ENCODE results near the gene NUB1. TPM values are rescaled to one million over a fixed set of nuclear protein-coding genes. Genes with fewer than 3 reads are reported as not detected.
A peak's percentile ranks its signal among the peaks of the same experiment; 100 is the strongest.

The NUB1 gene
- total RNA-seq, 2 donors from 2014 or later = 79.0 to 84.1 TPM

DNA sequence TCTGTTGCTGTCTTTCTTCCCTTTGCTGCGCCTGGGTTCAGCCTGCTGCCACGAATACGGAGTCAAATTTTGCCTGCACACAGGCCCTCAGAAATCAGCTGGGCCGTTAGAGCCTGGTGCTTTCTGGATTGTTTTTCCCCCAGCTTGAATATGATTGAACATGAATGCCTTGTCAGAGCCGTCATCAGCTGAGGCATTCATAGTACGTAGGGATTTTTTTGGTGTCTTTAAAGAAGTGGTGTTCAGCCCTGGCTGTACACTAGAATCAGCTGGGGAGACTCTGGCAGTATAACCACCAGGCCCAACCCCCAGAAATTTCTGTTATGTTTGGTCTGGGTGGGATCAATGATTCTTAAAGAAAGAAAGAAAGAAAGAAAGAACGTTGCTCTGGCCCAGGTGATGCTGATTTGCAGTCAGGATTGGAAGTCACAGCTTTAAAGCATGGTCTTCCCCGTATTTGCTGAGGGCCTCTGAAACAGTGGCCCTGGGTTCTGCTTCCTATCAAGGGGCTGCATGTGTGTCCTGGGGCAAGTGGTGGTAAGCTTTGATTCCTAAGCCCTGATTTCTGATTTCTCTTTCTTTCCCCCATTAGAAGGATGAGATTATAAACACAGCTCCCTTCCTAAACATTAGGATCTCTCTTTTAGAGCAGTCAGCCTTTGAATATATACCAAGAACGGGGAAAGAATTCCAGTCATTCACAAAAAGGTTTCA is 24.7 kb downstream of the NUB1 start:
- DNase-seq = no peak
- ATAC-seq (replicated peaks in 1 of 2) = no peak
- Mint-ChIP-seq H3K36me3 (ENCODE audit: insufficient read depth in 2 of 2) (peaks cover 5 to 11% of the 10 kb centered on the region in 2 donors), H3K9me3 (no peaks in the 10 kb centered on the region), H3K27ac (no peak overlapping the region), H3K27me3 (ENCODE audit: low read depth) (no peaks in the 10 kb centered on the region), H3K4me1 (ENCODE audit: low read depth) (peaks cover 10% of the 10 kb centered on the region), H3K4me3 (no peak overlapping the region)

DNA sequence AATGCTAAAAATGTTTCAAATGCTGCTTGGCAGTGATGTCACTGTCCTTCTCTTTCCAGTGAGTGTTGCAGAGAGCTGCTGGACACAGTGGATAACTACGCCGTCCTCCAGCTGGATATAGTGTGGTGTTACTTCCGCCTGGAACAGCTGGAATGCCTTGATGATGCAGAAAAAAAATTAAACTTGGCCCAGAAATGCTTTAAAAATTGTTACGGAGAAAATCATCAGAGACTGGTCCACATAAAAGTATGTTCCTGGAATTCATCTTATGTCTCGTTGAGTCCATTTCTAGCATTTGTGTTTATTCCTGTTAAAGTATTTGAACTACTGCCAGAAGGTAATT is 25.2 kb downstream of the NUB1 start:
- peaks cover 5 to 11% of the 10 kb centered on the region in 2 donors for H3K36me3 Mint-ChIP-seq (ENCODE audit: insufficient read depth in 2 of 2)
- H3K27me3 Mint-ChIP-seq (ENCODE audit: low read depth) = no peaks in the 10 kb centered on the region
- H3K27ac Mint-ChIP-seq = no peak overlapping the region
- no peaks in the 10 kb centered on the region for H3K9me3 Mint-ChIP-seq
- ATAC-seq (replicated peaks in 1 of 2) (no peak), DNase-seq (no peak)
- H3K4me3 Mint-ChIP-seq = no peak overlapping the region
- peaks cover 10% of the 10 kb centered on the region for H3K4me1 Mint-ChIP-seq (ENCODE audit: low read depth)

DNA sequence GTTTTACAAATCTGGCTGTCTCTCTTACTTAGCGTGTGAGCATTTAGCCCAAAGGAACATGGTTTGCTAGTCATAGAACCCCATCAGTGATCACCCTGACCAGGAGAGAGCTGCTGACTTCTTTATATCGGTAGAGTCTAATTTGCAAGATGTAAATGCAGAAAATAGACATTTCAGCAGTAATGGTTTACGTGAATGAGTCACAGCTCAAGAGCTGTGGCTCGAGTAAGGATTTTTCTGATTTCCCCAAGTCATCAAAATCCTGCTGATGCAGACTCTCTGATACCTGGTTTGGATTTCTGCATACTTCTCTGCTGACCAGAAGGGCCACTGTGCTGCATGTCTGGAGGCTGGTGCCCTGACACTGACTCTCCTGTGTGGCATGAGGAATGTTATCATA is 25.7 kb downstream of the NUB1 start:
- ATAC-seq (replicated peaks in 1 of 2) (no peak), DNase-seq (no peak)
- Mint-ChIP-seq H3K4me3 (no peak overlapping the region), H3K4me1 (ENCODE audit: low read depth) (peaks cover 10% of the 10 kb centered on the region), H3K27me3 (ENCODE audit: low read depth) (no peaks in the 10 kb centered on the region), H3K36me3 (ENCODE audit: insufficient read depth in 2 of 2) (peaks cover 5 to 11% of the 10 kb centered on the region in 2 donors), H3K9me3 (no peaks in the 10 kb centered on the region), H3K27ac (no peak overlapping the region)

DNA sequence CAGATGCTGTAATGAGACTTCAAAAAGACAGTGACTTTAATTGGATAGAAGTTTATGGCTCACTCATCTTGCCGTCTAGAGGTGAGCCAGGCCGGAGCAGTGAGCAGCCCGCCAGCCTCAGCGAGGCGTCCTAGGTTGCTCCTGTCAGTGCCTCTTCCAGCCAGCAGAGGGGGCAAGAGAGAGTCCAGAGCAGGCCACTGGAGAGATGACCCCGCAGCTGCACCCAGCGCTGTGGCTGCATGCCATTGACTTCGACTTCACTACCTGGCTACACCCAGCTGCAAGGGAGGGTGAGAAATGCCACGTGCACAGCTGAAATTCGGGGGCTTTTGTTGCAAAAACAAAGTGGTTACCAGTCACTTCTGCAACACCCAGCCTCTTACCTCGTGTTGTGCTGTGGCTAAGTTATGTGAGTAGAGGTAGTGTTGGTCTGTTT is 26.5 kb downstream of the NUB1 start:
- peak; percentile 98 for ATAC-seq (replicated peaks in 1 of 2)
- DNase-seq = peak; percentile 81 to 84
- peaks cover under 1 to 8% of the 10 kb centered on the region in 2 donors for H3K36me3 Mint-ChIP-seq (ENCODE audit: insufficient read depth in 2 of 2)
- no peaks in the 10 kb centered on the region for H3K9me3 Mint-ChIP-seq
- H3K4me1 Mint-ChIP-seq (ENCODE audit: low read depth) = peaks cover 10% of the 10 kb centered on the region
- H3K4me3 Mint-ChIP-seq = no peak overlapping the region
- H3K27ac Mint-ChIP-seq = no peak overlapping the region
- H3K27me3 Mint-ChIP-seq (ENCODE audit: low read depth) = no peaks in the 10 kb centered on the region

DNA sequence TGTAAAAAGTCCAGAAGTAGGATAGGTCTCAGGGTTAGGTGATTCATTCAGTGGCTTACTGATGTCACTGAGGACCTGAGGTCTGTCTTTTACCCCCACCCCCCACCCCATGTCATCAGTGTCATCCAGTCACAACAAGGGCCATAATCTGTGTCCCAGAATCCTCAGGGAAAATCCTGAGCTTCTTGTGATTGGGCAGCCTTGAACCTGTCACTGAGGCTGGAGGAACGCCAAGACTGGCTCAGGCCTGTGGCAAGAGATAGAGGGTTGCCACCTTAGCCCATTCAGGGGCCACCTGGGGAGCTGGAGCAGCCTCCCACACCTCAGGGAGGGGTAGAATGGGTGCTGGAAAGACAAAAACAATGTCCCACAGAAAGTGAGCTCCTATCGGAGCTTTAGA is 29.7 kb downstream of the NUB1 start:
- H3K4me3 Mint-ChIP-seq = no peak overlapping the region
- H3K9me3 Mint-ChIP-seq = no peaks in the 10 kb centered on the region
- peaks cover 0 to 8% of the 10 kb centered on the region in 2 donors for H3K36me3 Mint-ChIP-seq (ENCODE audit: insufficient read depth in 2 of 2)
- DNase-seq (no peak), ATAC-seq (replicated peaks in 1 of 2) (no peak)
- H3K27me3 Mint-ChIP-seq (ENCODE audit: low read depth) = no peaks in the 10 kb centered on the region
- no peak overlapping the region for H3K27ac Mint-ChIP-seq
- peaks cover 10% of the 10 kb centered on the region for H3K4me1 Mint-ChIP-seq (ENCODE audit: low read depth)

DNA sequence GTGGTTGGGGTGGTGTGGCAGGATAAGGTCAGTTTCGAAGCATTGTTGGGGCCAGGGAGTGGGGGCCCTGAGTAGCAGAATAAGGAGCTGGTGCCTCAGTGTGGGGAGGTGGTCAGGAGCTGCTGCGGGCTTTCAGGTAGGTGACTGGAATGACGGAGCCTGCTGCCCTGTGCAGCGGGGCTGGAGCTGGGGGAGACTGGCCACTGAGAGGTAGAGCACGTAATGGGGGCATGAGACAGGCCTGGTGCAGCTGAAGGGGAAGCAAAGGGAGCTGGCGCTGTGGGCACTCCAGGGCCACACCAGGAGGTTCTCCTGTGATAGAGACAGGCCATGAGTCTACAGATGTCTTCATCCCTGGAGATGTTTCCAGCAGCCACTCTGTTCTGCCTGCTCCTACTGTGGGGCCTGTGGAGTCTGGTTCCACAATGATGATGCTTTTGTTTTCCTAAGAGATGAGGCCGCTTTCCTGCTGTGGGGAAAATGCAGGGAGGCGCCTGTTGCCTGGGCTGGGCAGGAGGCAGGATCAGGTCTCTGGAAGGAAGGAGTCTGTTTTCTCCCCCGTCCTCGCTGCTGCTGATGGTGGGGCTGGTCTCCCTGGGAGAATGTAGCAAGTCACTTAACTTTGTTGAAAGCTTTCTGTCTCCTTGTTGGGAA is 31.1 kb downstream of the NUB1 start:
- DNase-seq (no peak), ATAC-seq (replicated peaks in 1 of 2) (no peak)
- H3K27ac Mint-ChIP-seq = no peak overlapping the region
- no peak overlapping the region for H3K4me3 Mint-ChIP-seq
- peaks cover 10% of the 10 kb centered on the region for H3K4me1 Mint-ChIP-seq (ENCODE audit: low read depth)
- no peaks in the 10 kb centered on the region for H3K9me3 Mint-ChIP-seq
- peaks cover 0 to 8% of the 10 kb centered on the region in 2 donors for H3K36me3 Mint-ChIP-seq (ENCODE audit: insufficient read depth in 2 of 2)
- no peaks in the 10 kb centered on the region for H3K27me3 Mint-ChIP-seq (ENCODE audit: low read depth)

DNA sequence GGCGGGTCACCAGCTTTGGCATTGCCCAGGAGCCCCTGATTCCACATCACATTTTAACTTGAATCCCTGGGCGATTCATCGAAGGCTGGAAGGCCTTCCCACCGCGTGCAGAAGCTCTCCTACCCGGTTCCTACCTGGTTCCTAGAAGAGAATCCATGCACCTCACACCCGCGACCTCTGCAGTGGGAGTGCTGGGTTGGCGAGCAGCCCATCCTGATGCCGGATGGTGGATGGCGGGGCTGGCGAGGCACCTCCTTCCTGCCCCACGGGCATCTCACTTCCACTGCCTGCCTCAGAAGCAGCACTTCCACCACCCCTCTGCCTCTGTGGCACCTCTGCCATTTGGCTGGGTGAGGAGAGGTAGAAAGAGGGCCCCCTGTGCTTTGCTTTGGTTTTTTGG is 32.0 kb downstream of the NUB1 start:
- Mint-ChIP-seq H3K27ac (no peak overlapping the region), H3K9me3 (no peaks in the 10 kb centered on the region), H3K36me3 (ENCODE audit: insufficient read depth in 2 of 2) (peaks cover 0 to 7% of the 10 kb centered on the region in 2 donors), H3K27me3 (ENCODE audit: low read depth) (no peaks in the 10 kb centered on the region), H3K4me3 (no peak overlapping the region), H3K4me1 (ENCODE audit: low read depth) (peaks cover 1% of the 10 kb centered on the region)
- no peak for ATAC-seq (replicated peaks in 1 of 2)
- no peak for DNase-seq

DNA sequence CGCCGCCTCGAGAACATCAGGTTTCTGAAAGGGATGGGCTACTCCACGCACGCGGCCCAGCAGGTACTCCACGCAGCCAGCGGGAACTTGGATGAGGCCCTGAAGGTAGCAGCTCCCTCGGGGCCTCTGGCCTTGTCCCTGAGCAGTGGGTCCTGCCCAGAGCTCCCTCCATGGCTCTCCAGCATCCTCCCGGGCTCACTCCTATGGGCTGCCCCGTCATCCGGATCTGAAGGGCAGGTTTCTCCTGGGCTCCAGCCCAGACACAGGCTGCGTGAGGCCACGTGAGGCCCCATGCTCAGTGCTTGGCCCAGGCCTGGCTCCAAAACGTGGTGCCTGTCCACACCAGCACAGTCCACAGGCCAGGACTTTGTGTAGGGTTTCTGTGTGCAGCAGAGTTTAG is 32.5 kb downstream of the NUB1 start:
- no peak overlapping the region for H3K27ac Mint-ChIP-seq
- H3K4me3 Mint-ChIP-seq = no peak overlapping the region
- H3K36me3 Mint-ChIP-seq (ENCODE audit: insufficient read depth in 2 of 2) = peaks cover 0 to 7% of the 10 kb centered on the region in 2 donors
- DNase-seq (no peak), ATAC-seq (replicated peaks in 1 of 2) (no peak)
- H3K27me3 Mint-ChIP-seq (ENCODE audit: low read depth) = no peaks in the 10 kb centered on the region
- H3K4me1 Mint-ChIP-seq (ENCODE audit: low read depth) = no peaks in the 10 kb centered on the region
- H3K9me3 Mint-ChIP-seq = no peaks in the 10 kb centered on the region

DNA sequence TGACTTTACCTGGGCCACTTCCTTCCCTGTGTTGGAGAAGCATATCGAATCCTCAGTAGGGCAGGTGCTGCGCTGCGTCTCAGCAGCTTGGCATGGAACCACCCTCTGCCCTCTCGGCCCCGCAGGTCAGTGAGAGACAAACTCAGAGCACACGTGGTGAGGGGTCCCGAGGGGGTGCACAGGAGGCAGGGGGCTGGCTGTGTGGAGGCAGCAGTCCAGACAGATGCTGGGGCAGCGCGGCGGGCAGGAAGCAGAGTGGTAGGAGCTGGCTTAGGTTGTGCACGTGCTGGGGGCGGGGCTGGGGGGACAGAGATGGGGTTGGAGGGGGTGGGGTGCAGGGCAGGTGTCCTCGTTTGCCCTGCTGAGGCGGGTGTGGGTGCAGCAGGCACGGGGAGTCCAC is 33.1 kb downstream of the NUB1 start:
- Mint-ChIP-seq H3K36me3 (ENCODE audit: insufficient read depth in 2 of 2) (peaks cover 0 to 4% of the 10 kb centered on the region in 2 donors), H3K4me3 (no peak overlapping the region), H3K4me1 (ENCODE audit: low read depth) (no peaks in the 10 kb centered on the region), H3K9me3 (no peaks in the 10 kb centered on the region), H3K27me3 (ENCODE audit: low read depth) (no peaks in the 10 kb centered on the region), H3K27ac (no peak overlapping the region)
- ATAC-seq (replicated peaks in 1 of 2) = no peak
- DNase-seq = no peak

DNA sequence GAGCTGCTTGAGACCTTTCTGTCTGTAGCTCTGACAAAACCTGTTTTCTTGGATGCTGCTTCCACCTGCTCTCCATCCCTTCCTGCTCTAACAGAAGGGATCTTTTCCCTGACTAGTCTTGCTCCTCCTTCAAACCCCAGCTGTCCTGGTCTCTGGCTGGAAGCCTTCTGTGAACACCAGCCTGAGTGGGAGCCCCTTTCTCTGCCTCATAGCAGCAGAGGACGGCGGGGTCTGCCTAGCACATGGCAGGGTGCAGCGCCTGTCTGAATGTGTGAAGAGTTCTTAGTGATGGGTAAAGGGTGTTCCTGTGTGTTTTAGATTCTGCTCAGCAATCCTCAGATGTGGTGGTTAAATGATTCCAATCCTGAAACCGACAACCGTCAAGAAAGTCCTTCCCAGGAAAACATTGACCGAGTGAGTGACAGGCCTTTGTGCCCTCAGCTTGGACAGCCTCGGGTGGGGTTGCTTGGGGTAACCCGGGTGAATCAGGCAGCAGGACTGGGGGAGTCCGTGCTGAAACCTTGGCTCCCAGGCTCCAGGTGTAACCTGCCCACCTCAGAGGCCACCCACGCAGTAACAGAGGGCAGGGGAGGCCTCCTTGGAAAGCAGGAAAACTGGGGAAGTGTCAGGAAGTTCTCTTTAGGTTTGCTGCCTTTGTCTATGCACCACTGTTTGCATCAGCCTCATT is 34.1 kb downstream of the NUB1 start:
- H3K27me3 Mint-ChIP-seq (ENCODE audit: low read depth) = no peaks in the 10 kb centered on the region
- ATAC-seq (replicated peaks in 1 of 2) (no peak), DNase-seq (no peak)
- H3K27ac Mint-ChIP-seq = no peak overlapping the region
- no peaks in the 10 kb centered on the region for H3K9me3 Mint-ChIP-seq
- H3K4me1 Mint-ChIP-seq (ENCODE audit: low read depth) = no peaks in the 10 kb centered on the region
- no peak overlapping the region for H3K4me3 Mint-ChIP-seq
- H3K36me3 Mint-ChIP-seq (ENCODE audit: insufficient read depth in 2 of 2) = peaks cover 0 to 3% of the 10 kb centered on the region in 2 donors

DNA sequence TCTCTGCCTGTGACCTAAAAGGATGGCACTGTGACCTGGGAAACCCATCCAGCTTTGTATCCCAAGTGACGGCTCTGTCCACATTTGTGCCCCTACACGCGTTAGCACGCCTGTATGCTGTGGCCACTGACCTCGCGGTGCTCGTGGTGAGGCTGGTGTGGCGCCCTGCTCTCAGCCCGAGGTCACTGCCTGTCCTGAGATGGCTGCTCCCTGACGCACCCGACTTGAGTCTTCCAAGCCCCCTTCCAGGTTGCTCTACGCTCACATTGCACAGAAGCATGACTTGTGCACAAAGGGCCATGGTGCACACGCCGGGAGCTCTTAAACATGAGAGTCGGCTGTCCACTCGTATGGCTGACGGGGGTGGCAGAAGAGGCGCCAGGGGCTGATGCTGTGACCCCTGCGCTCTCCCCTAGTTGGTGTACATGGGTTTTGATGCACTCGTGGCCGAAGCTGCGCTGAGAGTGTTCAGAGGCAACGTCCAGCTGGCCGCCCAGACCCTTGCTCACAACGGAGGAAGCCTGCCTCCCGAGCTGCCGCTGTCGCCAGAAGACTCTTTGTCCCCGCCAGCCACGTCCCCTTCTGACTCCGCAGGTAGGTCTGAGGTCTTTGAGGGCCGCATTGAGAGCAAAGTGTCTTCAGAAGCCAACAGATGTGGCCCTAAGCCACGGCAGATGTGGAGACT is 34.7 kb downstream of the NUB1 start:
- H3K27ac Mint-ChIP-seq = no peak overlapping the region
- H3K36me3 Mint-ChIP-seq (ENCODE audit: insufficient read depth in 2 of 2) = peaks cover 0 to 1% of the 10 kb centered on the region in 2 donors
- no peak overlapping the region for H3K4me3 Mint-ChIP-seq
- H3K4me1 Mint-ChIP-seq (ENCODE audit: low read depth) = no peaks in the 10 kb centered on the region
- no peak for ATAC-seq (replicated peaks in 1 of 2)
- no peaks in the 10 kb centered on the region for H3K9me3 Mint-ChIP-seq
- H3K27me3 Mint-ChIP-seq (ENCODE audit: low read depth) = no peaks in the 10 kb centered on the region
- DNase-seq = no peak

DNA sequence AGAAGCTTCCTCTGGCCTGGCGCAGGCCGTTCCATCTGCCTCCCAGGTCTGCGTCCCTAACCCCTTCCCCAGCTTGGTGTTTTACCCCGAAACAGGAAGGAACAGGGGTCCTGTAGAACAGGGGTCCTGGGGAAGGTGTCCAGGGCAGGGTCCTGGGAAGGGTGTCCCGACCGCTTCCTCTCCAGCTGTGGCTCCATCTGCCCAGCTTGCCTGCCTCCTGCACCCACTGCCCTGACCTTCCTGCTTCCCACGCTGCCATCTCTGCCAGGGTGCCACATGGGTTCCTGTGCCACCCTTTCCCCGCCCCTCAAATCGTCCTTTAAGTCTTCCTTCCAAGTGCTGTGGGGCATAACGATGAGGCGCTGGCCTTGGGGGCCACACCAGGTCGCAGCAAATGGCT is 35.8 kb downstream of the NUB1 start:
- Mint-ChIP-seq H3K27ac (no peak overlapping the region), H3K9me3 (no peaks in the 10 kb centered on the region), H3K4me1 (ENCODE audit: low read depth) (no peaks in the 10 kb centered on the region), H3K4me3 (no peak overlapping the region), H3K27me3 (ENCODE audit: low read depth) (peaks cover 5% of the 10 kb centered on the region), H3K36me3 (ENCODE audit: insufficient read depth in 2 of 2) (peaks cover 0 to 1% of the 10 kb centered on the region in 2 donors)
- DNase-seq = no peak
- ATAC-seq (replicated peaks in 1 of 2) = no peak

DNA sequence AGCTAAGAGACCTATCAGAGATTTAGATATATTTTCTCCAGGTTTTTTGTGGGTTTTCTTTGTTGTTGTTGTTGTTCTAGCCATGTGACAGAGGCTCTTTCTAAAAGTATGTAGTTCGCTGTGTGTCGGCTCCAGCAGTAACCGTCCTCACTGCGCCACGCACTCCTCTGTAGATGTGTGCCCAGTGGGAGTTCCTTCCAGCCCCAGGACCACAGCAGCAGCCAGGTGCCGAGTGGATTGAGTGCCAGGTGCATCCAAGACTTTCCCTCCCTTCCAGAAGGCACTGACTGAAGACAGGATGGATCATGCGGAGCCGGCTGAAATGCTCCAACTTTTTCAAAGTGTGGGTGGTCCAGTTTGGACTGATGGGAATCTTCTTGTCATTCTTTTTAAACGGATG is 36.4 kb downstream of the NUB1 start:
- no peak overlapping the region for H3K4me3 Mint-ChIP-seq

More for the DNA sequence above, 36.4 kb downstream of the NUB1 start:
- peaks cover 0 to 1% of the 10 kb centered on the region in 2 donors for H3K36me3 Mint-ChIP-seq (ENCODE audit: insufficient read depth in 2 of 2)
- peaks cover 9% of the 10 kb centered on the region for H3K27me3 Mint-ChIP-seq (ENCODE audit: low read depth)
- no peak overlapping the region for H3K27ac Mint-ChIP-seq
- no peaks in the 10 kb centered on the region for H3K4me1 Mint-ChIP-seq (ENCODE audit: low read depth)
- no peak for ATAC-seq (replicated peaks in 1 of 2)
- DNase-seq = no peak
- no peaks in the 10 kb centered on the region for H3K9me3 Mint-ChIP-seq

Data from activated T-cell treated with anti-CD3 and anti-CD28 coated beads, Interleukin-2, amount 50 U/mL, for 72 hours (primary cell).